ENCODE results near the gene ANGPTL1. TPM values are rescaled to one million over a fixed set of nuclear protein-coding genes. Genes with fewer than 3 reads are reported as not detected.

Gene ANGPTL1, protein sequence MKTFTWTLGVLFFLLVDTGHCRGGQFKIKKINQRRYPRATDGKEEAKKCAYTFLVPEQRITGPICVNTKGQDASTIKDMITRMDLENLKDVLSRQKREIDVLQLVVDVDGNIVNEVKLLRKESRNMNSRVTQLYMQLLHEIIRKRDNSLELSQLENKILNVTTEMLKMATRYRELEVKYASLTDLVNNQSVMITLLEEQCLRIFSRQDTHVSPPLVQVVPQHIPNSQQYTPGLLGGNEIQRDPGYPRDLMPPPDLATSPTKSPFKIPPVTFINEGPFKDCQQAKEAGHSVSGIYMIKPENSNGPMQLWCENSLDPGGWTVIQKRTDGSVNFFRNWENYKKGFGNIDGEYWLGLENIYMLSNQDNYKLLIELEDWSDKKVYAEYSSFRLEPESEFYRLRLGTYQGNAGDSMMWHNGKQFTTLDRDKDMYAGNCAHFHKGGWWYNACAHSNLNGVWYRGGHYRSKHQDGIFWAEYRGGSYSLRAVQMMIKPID
- total RNA-seq, result not detected

GRCh38 chr1:178870944-178871343 lies at the start of gene ANGPTL1:
Gene ANGPTL1 (minus strand): TSS chr1:178871077. CDS start chr1:178865776, 5,301 bp downstream.
- Mint-ChIP-seq H3K4me1 (peaks cover 7% of the 10 kb centered on the region), H3K27ac (no peak within 1 kb of the TSS), H3K27me3 (no peaks in the 10 kb centered on the region), H3K9me3 (ENCODE audit: low read depth) (no peaks in the 10 kb centered on the region), H3K4me3 (no peak within 1 kb of the TSS), H3K36me3 (no peaks in the 10 kb centered on the region)
- CTCF ChIA-PET, result interaction anchor here (0.9 kb wide), 1 partner anchor 77 kb away, joined by 3 read pairs; no protein-coding TSS in a partner anchor
- ATAC-seq (no peak), DNase-seq (no peak)

- Mint-ChIP-seq H3K4me1 (no peaks in the 10 kb centered on the region), H3K9me3 (ENCODE audit: low read depth) (peaks cover under 1% of the 10 kb centered on the region), H3K4me3 (no peak overlapping the region), H3K27ac (no peak overlapping the region), H3K27me3 (peaks cover 22% of the 10 kb centered on the region), H3K36me3 (no peaks in the 10 kb centered on the region)
- CTCF ChIA-PET, result no interaction called here
- DNase-seq, result no peak
- ATAC-seq, result no peak
Measured at GRCh38 chr1:178919581-178919980, 48.7 kb upstream of the ANGPTL1 start.

DNA sequence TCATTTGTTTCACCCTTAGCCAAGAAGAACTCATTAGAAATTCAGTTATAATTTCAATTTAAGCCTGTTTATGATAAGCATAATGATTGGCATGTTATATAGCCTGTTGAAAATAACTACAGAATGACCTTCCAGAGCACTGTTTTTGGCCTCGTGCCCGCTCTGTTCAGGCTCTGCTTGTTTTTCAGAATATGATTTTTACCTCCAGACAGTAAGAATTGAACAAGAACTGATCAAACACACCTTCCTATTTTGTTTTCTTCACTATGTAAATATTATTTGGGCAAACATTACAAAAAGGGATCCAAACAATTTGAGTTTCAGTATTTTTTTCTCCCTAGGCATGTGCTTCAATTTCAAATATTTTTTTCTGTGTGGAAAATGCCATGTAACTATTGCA lies 48.1 kb upstream of the ANGPTL1 start:
- no peaks in the 10 kb centered on the region for H3K9me3 Mint-ChIP-seq (ENCODE audit: low read depth)
- peaks cover 24% of the 10 kb centered on the region for H3K27me3 Mint-ChIP-seq
- H3K4me3 Mint-ChIP-seq, result no peak overlapping the region
- no peaks in the 10 kb centered on the region for H3K4me1 Mint-ChIP-seq
- CTCF ChIA-PET, result no interaction called here
- no peak overlapping the region for H3K27ac Mint-ChIP-seq
- ATAC-seq (no peak), DNase-seq (no peak)
- H3K36me3 Mint-ChIP-seq, result no peaks in the 10 kb centered on the region

DNA sequence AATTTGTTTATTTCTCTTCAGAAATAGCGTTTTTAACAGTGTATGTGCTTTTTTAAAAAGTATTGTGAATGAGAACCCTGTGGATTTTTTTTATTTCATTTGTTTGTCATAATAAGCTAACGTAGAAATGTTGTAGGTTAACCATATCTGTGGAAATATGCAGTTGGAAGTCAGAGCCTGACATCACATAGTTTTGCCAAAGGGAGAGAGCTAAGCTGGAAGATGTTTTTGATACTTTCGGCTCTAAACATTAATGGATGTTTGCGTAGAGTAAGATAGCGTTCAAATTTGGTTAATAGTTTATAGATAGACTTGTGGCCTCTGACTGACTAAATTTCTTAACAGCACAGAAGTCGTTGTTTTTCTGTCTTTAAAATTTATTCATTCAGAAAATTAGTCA lies 47.4 kb upstream of the ANGPTL1 start:
- H3K4me3 Mint-ChIP-seq, result no peak overlapping the region
- H3K27me3 Mint-ChIP-seq, result peaks cover 24% of the 10 kb centered on the region
- no peak for ATAC-seq
- H3K9me3 Mint-ChIP-seq (ENCODE audit: low read depth), result no peaks in the 10 kb centered on the region
- CTCF ChIA-PET, result no interaction called here
- no peaks in the 10 kb centered on the region for H3K36me3 Mint-ChIP-seq
- DNase-seq, result no peak
- H3K27ac Mint-ChIP-seq, result no peak overlapping the region
- no peaks in the 10 kb centered on the region for H3K4me1 Mint-ChIP-seq

GRCh38 chr1:178916448-178917174 lies 45.7 kb upstream of the ANGPTL1 start:
- DNase-seq (no peak), ATAC-seq (no peak)
- no peak overlapping the region for H3K4me3 Mint-ChIP-seq
- no peak overlapping the region for H3K27ac Mint-ChIP-seq
- H3K27me3 Mint-ChIP-seq, result peaks cover 25% of the 10 kb centered on the region
- no peaks in the 10 kb centered on the region for H3K4me1 Mint-ChIP-seq
- peaks cover 2% of the 10 kb centered on the region for H3K9me3 Mint-ChIP-seq (ENCODE audit: low read depth)
- CTCF ChIA-PET, result no interaction called here
- no peaks in the 10 kb centered on the region for H3K36me3 Mint-ChIP-seq

DNA sequence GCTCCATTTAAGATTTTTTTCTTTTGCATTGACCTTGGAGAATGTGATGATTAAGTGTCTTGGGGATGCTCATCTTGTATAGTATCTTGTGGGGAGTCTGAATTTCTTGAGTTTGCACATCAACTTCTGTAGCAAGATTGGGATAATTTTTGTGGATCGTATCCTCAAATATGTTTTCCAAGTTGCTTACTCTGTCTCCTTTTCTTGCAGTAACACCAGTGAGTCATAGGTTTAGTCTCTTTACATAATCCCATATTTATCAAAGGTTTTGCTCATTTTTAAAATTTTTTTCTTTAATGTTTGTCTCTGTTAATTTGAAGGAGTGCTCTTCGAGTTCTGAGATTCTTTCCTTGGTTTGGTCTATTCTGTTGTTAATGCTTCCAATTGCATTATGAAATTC lies 41.7 kb upstream of the ANGPTL1 start:
- no peaks in the 10 kb centered on the region for H3K4me1 Mint-ChIP-seq
- H3K36me3 Mint-ChIP-seq, result peaks cover 3% of the 10 kb centered on the region
- peaks cover 2% of the 10 kb centered on the region for H3K9me3 Mint-ChIP-seq (ENCODE audit: low read depth)
- ATAC-seq (no peak), DNase-seq (no peak)
- peaks cover 24% of the 10 kb centered on the region for H3K27me3 Mint-ChIP-seq
- no peak overlapping the region for H3K27ac Mint-ChIP-seq
- CTCF ChIA-PET, result no interaction called here
- H3K4me3 Mint-ChIP-seq, result no peak overlapping the region

DNA sequence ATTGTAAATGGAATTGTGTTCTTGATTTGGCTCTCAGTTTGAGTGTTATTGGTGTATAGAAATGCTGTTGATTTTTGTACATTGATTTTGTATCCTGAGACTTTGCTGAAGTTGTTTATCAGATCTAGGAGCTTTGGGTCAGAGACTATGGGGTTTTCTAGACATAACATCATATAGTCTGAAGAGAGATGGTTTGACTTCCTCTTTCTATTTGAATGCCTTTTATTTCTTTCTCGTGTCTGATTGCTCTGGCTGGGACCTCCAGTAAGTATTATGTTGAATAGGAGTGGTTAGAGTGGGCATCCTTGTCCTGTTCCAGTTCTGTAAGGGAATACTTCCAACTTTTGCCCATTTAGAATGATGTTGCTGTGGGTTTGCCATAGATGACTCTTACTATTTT lies 39.1 kb upstream of the ANGPTL1 start:
- Mint-ChIP-seq H3K9me3 (ENCODE audit: low read depth) (peaks cover 2% of the 10 kb centered on the region), H3K4me3 (no peak overlapping the region), H3K36me3 (peaks cover 3% of the 10 kb centered on the region), H3K27ac (no peak overlapping the region), H3K4me1 (no peaks in the 10 kb centered on the region), H3K27me3 (peaks cover 14% of the 10 kb centered on the region)
- DNase-seq (no peak), ATAC-seq (no peak)
- CTCF ChIA-PET, result no interaction called here

DNA sequence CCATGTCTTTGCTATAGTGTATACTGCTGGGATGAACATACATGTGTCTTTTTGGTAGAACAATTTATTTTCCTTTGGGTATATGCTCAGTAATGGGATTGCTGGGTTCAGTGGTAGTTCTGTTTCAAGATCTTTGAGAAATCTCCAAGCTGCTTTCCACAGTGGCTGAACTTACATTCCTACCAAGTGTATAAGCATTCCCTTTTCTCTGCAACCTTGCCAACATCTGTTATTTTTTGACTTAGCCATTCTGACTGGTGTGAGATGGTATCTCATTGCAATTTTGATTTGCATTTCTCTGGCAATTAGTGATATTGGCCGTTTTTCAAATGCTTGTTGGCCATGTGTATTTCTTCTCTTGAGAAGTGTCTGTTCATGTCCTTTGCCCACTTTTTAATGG lies 37.5 kb upstream of the ANGPTL1 start:
- peaks cover 4% of the 10 kb centered on the region for H3K9me3 Mint-ChIP-seq (ENCODE audit: low read depth)
- H3K36me3 Mint-ChIP-seq, result peaks cover 3% of the 10 kb centered on the region
- no peak overlapping the region for H3K4me3 Mint-ChIP-seq
- no peak overlapping the region for H3K27ac Mint-ChIP-seq
- no peaks in the 10 kb centered on the region for H3K4me1 Mint-ChIP-seq
- peaks cover 12% of the 10 kb centered on the region for H3K27me3 Mint-ChIP-seq
- DNase-seq (no peak), ATAC-seq (no peak)
- CTCF ChIA-PET, result no interaction called here

DNA sequence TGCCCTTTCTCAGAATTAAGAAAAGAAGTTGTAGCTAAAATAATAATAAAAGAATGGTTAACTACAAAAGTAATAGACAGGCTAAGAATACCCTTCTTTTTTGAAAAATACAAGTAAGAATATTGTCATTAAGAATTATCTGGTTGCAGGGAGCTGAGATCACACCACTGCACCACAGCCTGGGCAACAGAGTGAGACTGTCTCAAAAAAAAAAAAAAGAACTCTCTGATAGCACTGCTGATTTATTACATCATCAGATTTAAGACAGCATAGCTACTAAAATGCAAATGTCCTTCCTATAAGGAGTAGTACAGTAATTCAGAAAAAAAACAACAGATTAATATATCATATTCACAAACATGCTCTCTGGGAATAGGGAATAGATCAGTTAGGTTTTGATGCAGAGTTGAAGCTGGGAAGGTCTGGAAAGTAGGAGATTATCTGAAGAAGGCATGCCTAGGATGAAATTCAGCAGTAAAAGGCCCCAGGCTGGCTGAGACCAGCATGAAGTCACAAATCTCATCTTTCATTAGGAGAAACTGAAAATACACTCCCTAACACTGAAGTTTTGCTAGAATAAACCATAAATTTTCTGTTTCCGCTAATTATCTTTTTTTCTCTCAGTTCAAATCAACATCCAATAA lies 30.7 kb upstream of the ANGPTL1 start:
- Mint-ChIP-seq H3K4me3 (no peak overlapping the region), H3K27ac (no peak overlapping the region), H3K9me3 (ENCODE audit: low read depth) (peaks cover 2% of the 10 kb centered on the region), H3K27me3 (no peaks in the 10 kb centered on the region), H3K4me1 (peaks cover 3% of the 10 kb centered on the region), H3K36me3 (no peaks in the 10 kb centered on the region)
- CTCF ChIA-PET, result no interaction called here
- no peak for DNase-seq
- no peak for ATAC-seq

DNA sequence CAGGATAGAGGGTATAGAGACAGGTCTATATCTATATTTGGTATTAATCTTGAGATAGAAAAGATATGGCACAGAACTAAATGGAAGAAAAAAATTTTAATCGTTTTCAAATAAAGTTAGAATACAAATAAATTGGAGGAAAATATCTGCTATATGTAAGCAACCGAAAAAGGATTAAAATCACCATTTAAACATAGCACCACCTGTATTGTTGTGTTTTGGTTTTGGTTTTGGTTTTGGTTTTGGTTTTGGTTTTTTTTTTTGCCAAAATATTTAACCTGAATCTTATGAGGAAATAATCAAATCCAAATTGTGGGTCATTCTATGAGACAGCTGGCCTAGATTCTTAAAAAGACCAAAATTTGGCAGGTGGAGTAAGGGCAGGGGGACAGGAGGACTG lies 28.5 kb upstream of the ANGPTL1 start:
- Mint-ChIP-seq H3K27me3 (no peaks in the 10 kb centered on the region), H3K4me3 (peak overlapping the region; percentile 13), H3K36me3 (no peaks in the 10 kb centered on the region), H3K9me3 (ENCODE audit: low read depth) (peaks cover 5% of the 10 kb centered on the region), H3K4me1 (peaks cover 3% of the 10 kb centered on the region), H3K27ac (peak overlapping the region; percentile 14)
- DNase-seq (no peak), ATAC-seq (no peak)
- CTCF ChIA-PET, result no interaction called here

DNA sequence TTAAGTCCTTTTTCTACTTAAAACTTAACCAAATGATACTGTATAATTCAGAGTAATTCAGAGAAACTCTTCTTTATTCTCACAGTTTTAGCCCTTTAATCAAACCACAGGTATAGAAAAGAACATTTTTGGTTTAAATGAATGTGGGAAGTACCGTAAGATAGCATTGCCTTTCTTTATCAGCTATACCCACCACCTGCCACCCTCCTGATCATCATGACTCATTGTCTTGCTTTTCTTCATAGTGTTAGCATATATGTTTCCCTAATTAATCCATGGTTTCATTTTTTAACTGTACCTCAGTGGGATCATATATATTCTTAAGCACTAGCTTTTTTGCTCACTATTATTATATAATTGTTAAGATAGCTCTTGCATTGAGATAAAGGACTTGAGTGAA lies 27.5 kb upstream of the ANGPTL1 start:
- DNase-seq (no peak), ATAC-seq (no peak)
- Mint-ChIP-seq H3K27me3 (no peaks in the 10 kb centered on the region), H3K27ac (no peak overlapping the region), H3K4me1 (peaks cover 3% of the 10 kb centered on the region), H3K4me3 (no peak overlapping the region), H3K36me3 (no peaks in the 10 kb centered on the region), H3K9me3 (ENCODE audit: low read depth) (peaks cover 3% of the 10 kb centered on the region)
- CTCF ChIA-PET, result no interaction called here

- Mint-ChIP-seq H3K4me3 (no peak overlapping the region), H3K27ac (no peak overlapping the region)
- CTCF ChIA-PET, result no interaction called here
Measured at GRCh38 chr1:178895928-178896327, 25.1 kb upstream of the ANGPTL1 start.

DNA sequence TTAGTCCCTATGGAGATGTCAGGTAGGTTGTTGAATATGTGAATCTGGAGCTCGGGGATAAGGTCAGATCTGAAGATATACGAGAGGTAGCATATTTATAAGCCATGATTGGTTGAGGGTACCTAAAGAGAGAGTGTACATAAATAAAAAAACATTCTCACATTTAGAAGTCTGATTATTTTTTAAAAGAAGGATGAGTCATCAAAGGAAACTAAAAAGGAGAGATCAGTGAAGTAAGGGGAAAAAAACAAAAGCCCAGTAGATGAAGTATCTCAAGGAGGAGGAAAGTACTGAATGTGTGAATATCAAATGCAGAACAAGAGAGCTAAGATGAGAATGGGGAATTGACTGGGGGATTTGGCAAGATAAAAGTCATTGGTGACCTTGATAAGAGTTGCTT lies 15.7 kb upstream of the ANGPTL1 start:
- no peaks in the 10 kb centered on the region for H3K9me3 Mint-ChIP-seq (ENCODE audit: low read depth)
- no peaks in the 10 kb centered on the region for H3K27me3 Mint-ChIP-seq
- H3K4me3 Mint-ChIP-seq, result no peak overlapping the region
- DNase-seq (no peak), ATAC-seq (no peak)
- CTCF ChIA-PET, result no interaction called here
- no peaks in the 10 kb centered on the region for H3K4me1 Mint-ChIP-seq
- H3K36me3 Mint-ChIP-seq, result no peaks in the 10 kb centered on the region
- no peak overlapping the region for H3K27ac Mint-ChIP-seq

More at GRCh38 chr1:178895928-178896327, 25.1 kb upstream of the ANGPTL1 start:
- Mint-ChIP-seq H3K27me3 (no peaks in the 10 kb centered on the region), H3K36me3 (no peaks in the 10 kb centered on the region), H3K4me1 (peaks cover 3% of the 10 kb centered on the region), H3K9me3 (ENCODE audit: low read depth) (peaks cover 3% of the 10 kb centered on the region)
- ATAC-seq (no peak), DNase-seq (no peak)

GRCh38 chr1:178885869-178886268 lies 15.0 kb upstream of the ANGPTL1 start:
- no peak overlapping the region for H3K27ac Mint-ChIP-seq
- H3K36me3 Mint-ChIP-seq, result no peaks in the 10 kb centered on the region
- no peak for DNase-seq
- H3K9me3 Mint-ChIP-seq (ENCODE audit: low read depth), result no peaks in the 10 kb centered on the region
- ATAC-seq, result no peak
- H3K27me3 Mint-ChIP-seq, result no peaks in the 10 kb centered on the region
- no peaks in the 10 kb centered on the region for H3K4me1 Mint-ChIP-seq
- CTCF ChIA-PET, result no interaction called here
- no peak overlapping the region for H3K4me3 Mint-ChIP-seq
